ENCODE results near the gene ATP1A4.
"Not testable (repeated sequence)": the region's sequence is repeated elsewhere in the genome, so short reads cannot be mapped to it uniquely, and the experiment has no call there.

Gene ATP1A4

DNA sequence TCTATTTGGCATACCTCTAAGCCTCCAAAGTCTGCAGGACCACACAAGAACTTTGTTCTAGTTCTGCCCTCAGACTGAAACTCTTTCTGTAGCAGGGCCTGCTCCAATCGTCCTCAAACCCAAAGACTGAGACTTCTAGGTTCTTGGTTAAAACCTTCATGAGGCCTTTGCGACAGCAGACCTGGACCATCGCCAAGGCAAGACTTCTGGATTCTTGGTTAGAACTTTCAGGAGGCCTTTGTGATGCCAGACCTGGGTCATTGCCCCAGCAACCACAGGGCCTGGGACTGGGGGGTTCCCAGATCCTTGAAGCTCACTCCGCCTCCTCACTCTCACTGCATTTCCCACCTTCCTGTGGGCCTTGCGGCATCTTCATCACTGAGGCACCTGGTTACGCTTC lies at the start of gene ATP1A4:
TSS of gene ATP1A4 (plus strand) at position 301 of the 400 bp plus-strand sequence. CDS start 438 bp downstream, outside the sequence.
- no peak for DNase-seq (ENCODE audit: low spot score)

DNA sequence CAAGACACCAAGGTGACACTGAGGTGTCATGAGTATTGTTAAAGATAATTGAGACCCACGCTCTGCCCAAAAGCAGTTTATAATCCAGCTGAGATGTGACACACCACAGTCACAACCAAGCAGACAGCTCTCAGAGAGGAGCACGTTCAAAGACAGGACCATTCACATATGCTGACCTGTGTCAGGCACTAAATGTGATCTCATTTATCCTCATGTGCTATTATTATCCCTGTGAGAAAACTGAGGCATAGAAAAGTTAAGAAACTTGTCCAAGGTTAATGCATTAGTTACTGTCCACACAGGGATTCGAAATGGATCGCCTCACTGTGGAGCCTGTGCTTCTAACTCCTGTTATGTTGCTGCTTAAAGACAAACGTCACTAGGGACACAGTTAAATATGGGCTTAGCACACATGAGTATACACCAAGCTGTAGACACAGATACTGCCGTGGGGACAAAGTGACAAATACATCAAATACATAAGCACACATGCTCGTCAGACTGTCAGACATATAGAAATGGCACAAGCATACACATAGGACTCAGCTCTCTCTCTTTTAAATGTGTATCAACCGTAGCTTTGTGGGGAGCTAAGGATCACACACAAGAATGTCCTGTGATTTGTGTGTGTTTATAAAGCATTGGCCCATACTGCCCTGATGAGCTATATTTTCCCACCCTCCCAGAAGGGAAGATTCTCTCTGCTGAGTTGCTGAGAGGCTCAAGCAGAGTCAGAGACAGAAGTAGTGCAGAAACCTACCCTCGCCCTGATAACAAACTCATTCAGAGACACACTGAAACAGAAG lies 49.5 kb upstream of the ATP1A4 start:
- DNase-seq (ENCODE audit: low spot score): no peak

- no peak for DNase-seq (ENCODE audit: low spot score)
Observed at GRCh38 chr1:160103658-160104408, 47.6 kb upstream of the ATP1A4 start.

DNA sequence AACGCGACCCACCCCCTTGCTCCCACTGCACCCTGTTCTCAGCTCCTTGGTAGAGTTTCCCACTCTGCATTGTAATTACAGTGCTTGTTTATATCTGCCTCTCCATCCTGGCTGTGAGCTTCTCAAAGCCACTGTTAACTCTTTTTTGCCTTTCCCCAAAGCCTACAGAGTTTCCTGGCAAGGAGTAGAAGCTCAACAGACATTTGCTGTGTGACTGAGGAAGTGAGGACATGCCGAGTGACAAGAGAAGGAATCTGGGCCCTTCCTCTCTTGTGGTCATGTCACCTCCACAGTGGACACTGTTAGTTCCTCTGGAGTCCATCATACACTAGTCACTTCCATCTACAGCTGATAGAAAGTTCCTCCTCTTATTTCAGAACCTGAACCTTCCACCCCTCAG lies 46.9 kb upstream of the ATP1A4 start:
- DNase-seq (ENCODE audit: low spot score): no peak

- DNase-seq (ENCODE audit: low spot score): no peak
Observed at GRCh38 chr1:160105155-160105554, 46.2 kb upstream of the ATP1A4 start.

DNA sequence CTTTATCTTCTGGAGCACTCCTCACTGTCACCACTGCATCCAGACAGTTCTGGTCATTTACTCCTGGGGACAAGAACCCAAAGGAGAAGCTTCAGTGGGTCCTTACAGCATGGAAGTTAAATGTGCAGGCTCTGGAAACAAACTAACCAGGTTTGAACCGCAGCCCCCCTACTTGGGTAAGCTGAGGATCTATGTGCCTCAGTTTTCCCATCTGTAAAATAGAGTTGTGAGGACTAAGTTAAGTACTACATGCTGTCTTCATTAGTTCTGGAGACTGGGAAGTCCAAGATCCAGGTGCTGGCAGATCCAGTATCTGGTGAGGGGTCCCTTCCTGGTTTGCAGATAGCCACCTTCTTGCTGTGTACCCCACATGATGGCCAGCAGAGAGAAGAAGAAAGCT lies 43.9 kb upstream of the ATP1A4 start:
- no peak for DNase-seq (ENCODE audit: low spot score)

DNA sequence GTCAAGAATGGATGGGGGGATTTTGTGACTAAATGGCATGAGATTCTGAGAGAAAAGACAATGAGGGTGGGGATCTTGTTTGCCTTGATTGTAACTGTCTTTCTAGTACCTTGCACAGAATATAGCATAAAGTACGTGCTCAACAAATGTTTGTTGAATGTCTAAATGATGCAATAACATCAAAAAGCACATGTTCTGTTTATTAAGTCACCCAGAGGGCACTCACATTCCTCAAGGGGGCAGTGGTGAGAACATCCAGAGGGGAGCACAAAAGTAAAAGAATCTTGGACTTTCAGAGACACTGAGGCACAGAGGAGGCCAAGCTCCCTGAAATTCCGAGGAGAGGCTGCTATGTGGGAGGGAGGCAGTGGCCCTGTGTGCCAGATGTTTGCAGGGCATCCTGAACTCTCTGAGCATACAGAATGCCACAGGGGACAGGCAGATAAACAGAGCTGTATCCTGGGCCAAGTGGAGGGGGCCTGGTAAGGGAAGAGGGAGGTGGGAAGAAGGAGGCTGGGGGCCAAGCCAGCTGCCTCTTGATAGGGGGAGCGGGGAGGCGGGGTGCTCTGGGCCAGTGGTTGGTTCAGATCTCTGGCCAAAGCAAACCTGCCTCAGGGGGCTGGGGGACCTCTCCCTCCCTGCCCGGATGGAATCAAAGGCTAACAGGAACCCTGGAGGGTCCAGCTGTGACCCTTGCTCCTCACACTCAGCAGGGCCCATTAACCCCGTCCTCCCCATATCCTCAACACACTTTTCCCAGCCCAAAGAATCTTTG lies 42.3 kb upstream of the ATP1A4 start:
- peak; percentile 55 for DNase-seq (ENCODE audit: low spot score)

DNA sequence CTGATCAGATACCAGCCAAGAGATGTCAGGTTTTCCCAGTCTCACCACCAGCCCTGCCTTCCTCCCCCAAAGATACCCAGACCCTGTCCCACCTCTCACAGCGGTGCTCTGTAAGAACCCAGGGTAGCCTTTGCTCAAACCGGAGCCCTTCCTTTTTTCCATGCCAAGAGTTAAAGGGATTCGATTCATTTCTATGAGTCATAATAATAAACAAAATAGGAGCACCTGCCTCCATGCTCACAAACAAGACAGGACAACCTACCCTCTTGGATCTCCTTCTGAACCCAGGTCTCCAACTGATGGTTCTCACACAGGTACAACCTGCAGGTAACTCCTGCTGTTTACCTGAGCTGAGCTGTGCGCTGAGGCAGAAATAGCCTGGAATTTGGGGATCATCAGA lies 41.7 kb upstream of the ATP1A4 start:
- no peak for DNase-seq (ENCODE audit: low spot score)

DNA sequence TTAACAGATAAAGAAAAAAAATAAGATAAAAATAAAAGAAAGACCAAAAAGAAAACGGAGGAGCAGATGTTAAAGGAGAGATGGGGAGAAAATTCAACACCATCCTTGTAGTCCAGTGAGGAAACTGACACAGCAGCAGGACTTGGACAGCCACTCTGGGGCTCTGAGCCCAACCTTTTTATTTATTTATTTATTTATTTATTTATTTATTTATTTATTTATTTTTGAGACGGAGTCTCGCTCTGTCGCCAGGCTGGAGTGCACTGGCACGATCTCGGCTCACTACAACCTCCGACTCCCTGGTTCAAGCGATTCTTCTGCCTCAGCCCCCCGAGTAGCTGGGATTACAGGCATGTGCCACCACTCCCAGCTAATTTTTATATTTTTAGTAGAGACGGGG lies 39.9 kb upstream of the ATP1A4 start:
- not testable (repeated sequence) for DNase-seq (ENCODE audit: low spot score)

- no peak for DNase-seq (ENCODE audit: low spot score)
Observed at GRCh38 chr1:160112357-160112756, 39.0 kb upstream of the ATP1A4 start.

DNA sequence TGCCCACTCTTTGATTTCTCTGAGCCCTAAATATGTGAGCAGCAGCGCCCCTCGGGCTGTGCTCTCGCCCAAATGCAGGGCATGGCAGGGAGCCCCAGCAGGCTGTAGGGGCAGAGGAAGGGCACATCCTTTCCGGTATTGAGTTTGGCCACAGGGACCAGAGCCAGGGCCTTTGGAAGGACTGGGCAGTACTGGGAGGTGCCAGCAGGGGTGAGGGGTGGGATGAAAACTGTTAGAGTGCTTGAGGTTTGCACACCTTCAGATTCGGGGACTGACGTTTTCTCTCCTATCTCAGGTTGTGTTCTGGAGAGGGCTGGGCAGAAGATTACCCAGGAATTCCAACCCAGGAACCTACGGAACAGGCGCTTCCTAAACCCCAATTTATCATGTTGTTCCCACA lies 38.0 kb upstream of the ATP1A4 start:
- no peak for DNase-seq (ENCODE audit: low spot score)

DNA sequence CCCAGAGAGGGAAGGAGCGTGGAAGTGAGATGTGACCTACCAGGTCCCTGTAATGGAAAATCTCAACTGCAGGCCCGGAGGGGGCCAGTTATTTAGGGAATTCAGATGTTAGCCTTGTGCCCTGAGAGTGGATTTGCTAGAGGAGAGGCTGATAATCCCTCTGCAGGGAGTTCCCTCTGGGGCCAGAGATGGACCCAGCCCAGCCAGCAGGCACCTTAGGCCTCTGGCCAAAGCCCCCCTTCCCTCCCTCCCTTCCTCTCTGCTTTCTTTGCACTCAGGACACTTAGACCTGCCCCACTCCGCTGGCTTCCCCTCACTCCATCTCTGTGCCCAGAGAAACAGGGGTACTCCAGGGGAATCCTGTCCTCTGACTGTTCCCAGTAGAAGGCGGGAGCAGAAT lies 37.3 kb upstream of the ATP1A4 start:
- DNase-seq (ENCODE audit: low spot score): no peak

GRCh38 chr1:160115545-160116282 lies 35.7 kb upstream of the ATP1A4 start, which contains the start of gene ATP1A2:
Gene ATP1A2 (plus strand): TSS chr1:160115759. CDS start chr1:160115862, 103 bp downstream.
- DNase-seq (ENCODE audit: low spot score): no peak

GRCh38 chr1:160116283-160117147 lies 34.9 kb upstream of the ATP1A4 start:
- DNase-seq (ENCODE audit: low spot score): no peak

GRCh38 chr1:160117300-160117699 lies 34.1 kb upstream of the ATP1A4 start:
- DNase-seq (ENCODE audit: low spot score): no peak

DNA sequence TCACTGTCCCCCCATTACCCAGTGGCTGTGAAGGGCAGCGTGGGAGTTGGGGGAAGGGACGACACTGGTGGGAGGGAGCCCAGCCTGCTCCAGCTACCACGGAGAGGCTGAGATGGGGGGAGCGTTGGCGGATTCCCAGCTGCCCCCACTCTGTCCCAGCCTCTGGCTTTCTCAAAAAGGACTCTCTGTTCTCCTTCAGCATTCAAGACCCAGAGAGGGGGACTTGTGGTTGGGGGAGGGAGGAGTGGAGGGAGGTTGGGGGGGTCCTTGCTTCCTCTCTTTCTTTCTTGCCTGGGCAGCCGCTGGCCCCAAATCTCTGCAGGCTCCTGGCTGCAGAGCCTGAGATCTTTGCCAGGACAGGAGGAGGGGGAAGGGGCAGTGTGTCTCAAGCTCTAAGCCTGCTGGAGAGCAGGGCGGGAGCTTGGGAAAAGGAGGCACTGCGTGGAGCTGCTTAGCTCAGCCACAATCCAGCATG lies 33.7 kb upstream of the ATP1A4 start:
- DNase-seq (ENCODE audit: low spot score): no peak

DNA sequence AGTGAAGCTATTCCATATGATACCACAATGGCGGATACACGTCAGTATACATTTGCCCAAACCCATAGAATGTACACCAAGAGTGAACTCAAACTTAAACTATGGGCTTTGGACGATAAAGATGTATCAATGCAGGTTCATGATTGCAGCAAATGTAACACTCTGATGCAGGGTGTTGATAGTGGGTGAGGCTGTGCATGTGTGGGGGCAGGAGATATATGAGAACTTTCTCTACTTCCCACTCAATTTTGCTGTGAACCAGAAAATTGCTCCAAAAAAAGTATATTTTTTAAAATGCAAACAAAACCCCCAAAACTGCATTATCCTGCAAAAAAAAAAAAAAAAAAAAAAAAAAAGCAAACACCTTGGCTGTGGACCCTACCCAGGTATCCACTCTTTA lies 32.5 kb upstream of the ATP1A4 start:
- no peak for DNase-seq (ENCODE audit: low spot score)

GRCh38 chr1:160120797-160121196 lies 30.6 kb upstream of the ATP1A4 start:
- no peak for DNase-seq (ENCODE audit: low spot score)

GRCh38 chr1:160121388-160121787 lies 30.0 kb upstream of the ATP1A4 start:
- no peak for DNase-seq (ENCODE audit: low spot score)

DNA sequence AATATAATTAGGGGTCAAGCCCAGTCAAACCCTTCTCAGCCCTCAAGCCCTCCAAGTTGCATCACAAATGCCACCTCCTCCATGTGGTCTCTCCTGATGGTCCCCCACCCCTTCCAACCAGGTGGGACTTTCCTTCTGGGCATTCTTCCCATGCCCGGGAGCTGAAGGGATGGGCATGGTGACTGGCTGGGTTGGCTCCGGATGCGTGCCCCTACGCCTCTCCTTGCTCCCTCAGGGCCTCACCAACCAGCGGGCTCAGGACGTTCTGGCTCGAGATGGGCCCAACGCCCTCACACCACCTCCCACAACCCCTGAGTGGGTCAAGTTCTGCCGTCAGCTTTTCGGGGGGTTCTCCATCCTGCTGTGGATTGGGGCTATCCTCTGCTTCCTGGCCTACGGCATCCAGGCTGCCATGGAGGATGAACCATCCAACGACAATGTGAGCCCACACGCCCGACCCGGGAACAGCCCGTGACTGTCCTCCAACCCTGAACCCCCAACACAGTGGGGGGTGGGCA lies 28.4 kb upstream of the ATP1A4 start:
- DNase-seq (ENCODE audit: low spot score): no peak
